ENCODE measurements around the gene TMPRSS9. TPM values are rescaled to one million over a fixed set of nuclear protein-coding genes. Genes with fewer than 3 reads are reported as not detected.
A peak's percentile ranks its signal among the peaks of the same experiment; 100 is the strongest.

Gene TMPRSS9
- total RNA-seq, 3 donors from 2014 or later (not counting 1 experiment from before 2014, with no cell fraction given) = not detected

GRCh38 chr19:2446381-2446780 lies 86.3 kb downstream of the TMPRSS9 start:
- DNase-seq = peak in 1 of 2 donors; percentile 52
- peak; percentile 60 to 81 (median 81) for ATAC-seq
- Histone ChIP-seq H3K27ac (ENCODE audit: low read length) (no peak overlapping the region), H3K4me1 (ENCODE audit: control insufficient read depth, insufficient read depth, low read length) (peaks cover 13% of the 10 kb centered on the region), H3K9me3 (ENCODE audit: control insufficient read depth, insufficient read depth, low read length) (no peaks in the 10 kb centered on the region), H3K27me3 (ENCODE audit: control insufficient read depth, insufficient read depth, low read length) (no peaks in the 10 kb centered on the region), H3K4me3 (ENCODE audit: low read length) (no peak overlapping the region), H3K36me3 (ENCODE audit: control insufficient read depth, insufficient read depth, low read length) (no peaks in the 10 kb centered on the region)
- H3K27ac Mint-ChIP-seq = peak overlapping the region; percentile 46 to 90
- peaks cover 7 to 8% of the 10 kb centered on the region in 2 donors for H3K4me1 Mint-ChIP-seq
- no peaks in the 10 kb centered on the region for H3K36me3 Mint-ChIP-seq
- TF ChIP-seq CTCF (IDR thresholded peaks at IDR 0.05) = no peak
- peak overlapping the region; percentile 72 for H3K4me3 Mint-ChIP-seq
- no peaks in the 10 kb centered on the region for H3K27me3 Mint-ChIP-seq (ENCODE audit: low read depth in 2 of 2)
- no peaks in the 10 kb centered on the region for H3K9me3 Mint-ChIP-seq
- WGBS (ENCODE audit: insufficient coverage) = 12% methylated on average over 19 of the region's 19 CpGs
- intact Hi-C loops (cut with micrococcal nuclease) = no loop called here

GRCh38 chr19:2449019-2449418 lies 89.0 kb downstream of the TMPRSS9 start:
- H3K9me3 Mint-ChIP-seq = no peaks in the 10 kb centered on the region
- H3K4me3 Mint-ChIP-seq = no peak overlapping the region
- Histone ChIP-seq H3K27ac (ENCODE audit: low read length) (no peak overlapping the region), H3K27me3 (ENCODE audit: control insufficient read depth, insufficient read depth, low read length) (no peaks in the 10 kb centered on the region), H3K36me3 (ENCODE audit: control insufficient read depth, insufficient read depth, low read length) (no peaks in the 10 kb centered on the region), H3K9me3 (ENCODE audit: control insufficient read depth, insufficient read depth, low read length) (no peaks in the 10 kb centered on the region), H3K4me1 (ENCODE audit: control insufficient read depth, insufficient read depth, low read length) (peaks cover 13% of the 10 kb centered on the region), H3K4me3 (ENCODE audit: low read length) (no peak overlapping the region)
- WGBS (ENCODE audit: insufficient coverage) = 94% methylated on average over 11 of the region's 11 CpGs
- TF ChIP-seq CTCF (IDR thresholded peaks at IDR 0.05) = no peak
- no peaks in the 10 kb centered on the region for H3K27me3 Mint-ChIP-seq (ENCODE audit: low read depth in 2 of 2)
- H3K4me1 Mint-ChIP-seq = peaks cover 7 to 8% of the 10 kb centered on the region in 2 donors
- DNase-seq (no peak), ATAC-seq (no peak)
- H3K27ac Mint-ChIP-seq = no peak overlapping the region
- intact Hi-C loops (cut with micrococcal nuclease) = no loop called here
- H3K36me3 Mint-ChIP-seq = no peaks in the 10 kb centered on the region

- no peaks in the 10 kb centered on the region for H3K9me3 ChIP-seq (ENCODE audit: control insufficient read depth, insufficient read depth, low read length)
- 95% methylated on average over 7 of the region's 7 CpGs for WGBS (ENCODE audit: insufficient coverage)
- no peaks in the 10 kb centered on the region for H3K27me3 Mint-ChIP-seq (ENCODE audit: low read depth in 2 of 2)
- no peak overlapping the region for H3K4me3 Mint-ChIP-seq
- H3K27me3 ChIP-seq (ENCODE audit: control insufficient read depth, insufficient read depth, low read length) = no peaks in the 10 kb centered on the region
- no peak overlapping the region for H3K27ac Mint-ChIP-seq
- intact Hi-C loops (cut with micrococcal nuclease) = no loop called here
- TF ChIP-seq CTCF (IDR thresholded peaks at IDR 0.05) = no peak
- no peak overlapping the region for H3K4me3 ChIP-seq (ENCODE audit: low read length)
- H3K36me3 ChIP-seq (ENCODE audit: control insufficient read depth, insufficient read depth, low read length) = no peaks in the 10 kb centered on the region
- no peak for DNase-seq
- ATAC-seq = no peak
- no peaks in the 10 kb centered on the region for H3K9me3 Mint-ChIP-seq
- no peaks in the 10 kb centered on the region for H3K36me3 Mint-ChIP-seq
- no peak overlapping the region for H3K27ac ChIP-seq (ENCODE audit: low read length)
- peaks cover 22% of the 10 kb centered on the region for H3K4me1 ChIP-seq (ENCODE audit: control insufficient read depth, insufficient read depth, low read length)
- H3K4me1 Mint-ChIP-seq = peaks cover 7 to 19% of the 10 kb centered on the region in 2 donors
Observed at GRCh38 chr19:2451138-2451537, 91.1 kb downstream of the TMPRSS9 start.

DNA sequence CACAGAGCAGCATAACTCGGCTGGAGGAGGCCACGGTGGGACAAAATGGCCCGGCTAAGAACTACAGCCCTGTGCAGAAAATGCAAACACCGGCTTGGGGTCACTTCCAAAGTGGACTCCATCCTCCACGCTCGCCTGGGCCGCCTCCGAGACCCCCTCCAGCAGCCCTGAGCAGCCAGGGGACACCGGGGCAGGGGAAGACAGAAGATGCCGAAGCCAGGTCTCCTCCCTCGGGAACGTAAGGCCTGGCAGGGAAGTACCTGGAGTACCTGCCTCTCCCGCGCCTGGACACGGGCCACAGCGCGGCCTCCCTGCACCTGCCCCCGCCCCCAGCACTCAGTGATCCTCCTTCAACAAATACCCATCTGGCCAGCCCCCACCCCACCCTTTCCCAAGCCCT lies 91.7 kb downstream of the TMPRSS9 start:
- TF ChIP-seq CTCF (IDR thresholded peaks at IDR 0.05) = no peak
- Mint-ChIP-seq H3K9me3 (no peaks in the 10 kb centered on the region), H3K27me3 (ENCODE audit: low read depth in 2 of 2) (no peaks in the 10 kb centered on the region), H3K4me1 (peaks cover under 1 to 13% of the 10 kb centered on the region in 2 donors), H3K4me3 (no peak overlapping the region), H3K36me3 (no peaks in the 10 kb centered on the region), H3K27ac (no peak overlapping the region)
- Histone ChIP-seq H3K4me1 (ENCODE audit: control insufficient read depth, insufficient read depth, low read length) (peaks cover 16% of the 10 kb centered on the region), H3K9me3 (ENCODE audit: control insufficient read depth, insufficient read depth, low read length) (no peaks in the 10 kb centered on the region), H3K27me3 (ENCODE audit: control insufficient read depth, insufficient read depth, low read length) (no peaks in the 10 kb centered on the region), H3K36me3 (ENCODE audit: control insufficient read depth, insufficient read depth, low read length) (no peaks in the 10 kb centered on the region), H3K27ac (ENCODE audit: low read length) (no peak overlapping the region), H3K4me3 (ENCODE audit: low read length) (no peak overlapping the region)
- DNase-seq (no peak), ATAC-seq (no peak)
- 97% methylated on average over 18 of the region's 18 CpGs for whole genome bisulfite sequencing (ENCODE audit: insufficient coverage)
- intact Hi-C loops (cut with micrococcal nuclease) = no loop called here

Measured in natural killer cell (primary cell).